Measurements from ENCODE around the gene KIF21B. TPM values are rescaled to one million over a fixed set of nuclear protein-coding genes. Genes with fewer than 3 reads are reported as not detected.

Gene KIF21B
- total RNA-seq, result 10 to 100 TPM; 93.5 to 94.0 TPM

GRCh38 chr1:201023517-201023902, at the start of gene KIF21B:
Gene KIF21B, minus strand, starts transcription at chr1:201023714. Its CDS starts 331 bp downstream, at chr1:201023383.
- H3K9me3 Mint-ChIP-seq, result no peaks in the 10 kb centered on the region
- H3K4me3 Mint-ChIP-seq, result peak within 1 kb of the TSS; percentile 91
- no peaks in the 10 kb centered on the region for H3K27me3 Mint-ChIP-seq
- no peak for TF ChIP-seq CTCF (IDR thresholded peaks at IDR 0.05)
- H3K4me1 Mint-ChIP-seq (ENCODE audit: low read depth), result peaks cover 60% of the 10 kb centered on the region
- H3K27ac Mint-ChIP-seq, result peak within 1 kb of the TSS; percentile 97
- ChIA-PET POLR2A (interaction anchor here (1.0 to 1.5 kb wide), 4 partner anchors 8 to 395 kb away, joined by 3 to 9 read pairs (median 3); no protein-coding TSS in a partner anchor), CTCF (interaction anchor here (1.7 to 10.7 kb wide), 8 partner anchors 8 to 135 kb away, joined by 5 to 109 read pairs (median 38); no protein-coding TSS in a partner anchor)
- peaks cover 22% of the 10 kb centered on the region for H3K36me3 Mint-ChIP-seq (ENCODE audit: low read depth)
- DNase-seq (peak; percentile 92), ATAC-seq (peak; percentile 70)
- intact Hi-C loops (cut with micrococcal nuclease), result no loop called here

GRCh38 chr1:201072922-201073321, 49.4 kb upstream of the KIF21B start:
- Mint-ChIP-seq H3K9me3 (no peaks in the 10 kb centered on the region), H3K4me3 (no peak overlapping the region), H3K27ac (no peak overlapping the region), H3K27me3 (no peaks in the 10 kb centered on the region), H3K36me3 (ENCODE audit: low read depth) (no peaks in the 10 kb centered on the region), H3K4me1 (ENCODE audit: low read depth) (no peaks in the 10 kb centered on the region)
- ATAC-seq (no peak), DNase-seq (no peak)
- ChIA-PET CTCF (interaction anchor here (1.0 to 2.3 kb wide), 3 partner anchors 12 to 94 kb away, joined by 3 to 8 read pairs (median 3); no protein-coding TSS in a partner anchor), POLR2A (interaction anchor here (0.7 kb wide), 1 partner anchor 8 kb away, joined by 3 read pairs; no protein-coding TSS in a partner anchor)
- intact Hi-C loops (cut with micrococcal nuclease), result no loop called here
- no peak for TF ChIP-seq CTCF (IDR thresholded peaks at IDR 0.05)

GRCh38 chr1:201072149-201072548, 48.6 kb upstream of the KIF21B start:
- Mint-ChIP-seq H3K4me1 (ENCODE audit: low read depth) (no peaks in the 10 kb centered on the region), H3K4me3 (no peak overlapping the region), H3K36me3 (ENCODE audit: low read depth) (no peaks in the 10 kb centered on the region), H3K27ac (no peak overlapping the region), H3K27me3 (no peaks in the 10 kb centered on the region), H3K9me3 (no peaks in the 10 kb centered on the region)
- ChIA-PET CTCF (interaction anchor here (1.1 to 2.3 kb wide), 2 partner anchors 13 to 48 kb away, joined by 3 to 8 read pairs; no protein-coding TSS in a partner anchor), POLR2A (interaction anchor here (0.6 to 0.7 kb wide), 2 partner anchors 8 to 651 kb away, joined by 3 read pairs; no protein-coding TSS in a partner anchor)
- no peak for DNase-seq
- intact Hi-C loops (cut with micrococcal nuclease), result no loop called here
- ATAC-seq, result no peak
- no peak for TF ChIP-seq CTCF (IDR thresholded peaks at IDR 0.05)

- ChIA-PET POLR2A (no interaction called here), CTCF (interaction anchor here (0.8 to 1.3 kb wide), 2 partner anchors 12 to 90 kb away, joined by 3 to 5 read pairs; no protein-coding TSS in a partner anchor)
- no peak overlapping the region for H3K27ac Mint-ChIP-seq
Measured at GRCh38 chr1:201069636-201070035, 46.1 kb upstream of the KIF21B start.

More at GRCh38 chr1:201069636-201070035, 46.1 kb upstream of the KIF21B start:
- Mint-ChIP-seq H3K27me3 (no peaks in the 10 kb centered on the region), H3K36me3 (ENCODE audit: low read depth) (no peaks in the 10 kb centered on the region), H3K4me1 (ENCODE audit: low read depth) (no peaks in the 10 kb centered on the region), H3K4me3 (no peak overlapping the region), H3K9me3 (no peaks in the 10 kb centered on the region)
- TF ChIP-seq CTCF (IDR thresholded peaks at IDR 0.05), result no peak
- DNase-seq (no peak), ATAC-seq (no peak)
- intact Hi-C loops (cut with micrococcal nuclease), result no loop called here
